ENCODE data around the gene TTC24. TPM values are rescaled to one million over a fixed set of nuclear protein-coding genes. Genes with fewer than 3 reads are reported as not detected.
A peak's percentile ranks its signal among the peaks of the same experiment; 100 is the strongest.

TTC24 gene
- total RNA-seq, 1 donor: not detected

DNA sequence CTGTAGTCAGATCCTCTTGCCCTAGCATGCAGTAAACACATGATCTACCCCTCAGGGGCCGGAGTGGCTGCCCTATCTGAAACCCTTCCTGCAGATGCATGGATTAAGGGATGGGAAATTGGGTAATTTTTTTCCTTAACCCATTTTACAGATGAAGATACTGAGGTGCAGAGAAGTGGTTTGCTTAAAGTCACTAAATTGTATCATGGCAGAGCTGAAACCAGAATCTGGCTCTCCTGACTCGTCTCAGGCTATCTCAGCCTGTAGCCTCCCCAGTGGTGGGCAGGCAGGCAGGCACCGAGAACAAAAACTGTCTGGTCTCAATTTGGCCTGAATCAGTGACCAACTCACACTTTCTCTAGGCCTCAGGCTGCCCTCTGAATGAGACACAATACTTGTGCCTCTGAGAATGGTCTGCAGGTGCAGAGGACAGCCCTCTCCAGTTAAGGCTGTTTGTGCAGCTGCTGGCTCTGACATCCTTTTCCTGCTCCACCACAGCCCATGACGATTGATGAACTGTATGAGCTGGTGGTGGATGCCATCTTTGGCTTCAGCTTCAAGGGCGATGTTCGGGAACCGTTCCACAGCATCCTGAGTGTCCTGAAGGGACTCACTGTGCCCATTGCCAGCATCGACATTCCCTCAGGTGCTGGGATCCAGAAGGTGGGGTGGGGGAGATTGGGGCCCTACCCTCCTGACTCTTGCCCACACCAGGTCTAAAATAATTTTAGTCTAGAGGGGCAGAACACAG is 13.6 kb downstream of the TTC24 start:
- no peak for DNase-seq (ENCODE audit: insufficient read length, low spot score, missing footprints)
- no peaks in the 10 kb centered on the region for H3K27me3 ChIP-seq (ENCODE audit: insufficient read depth, low read length)
- H3K27ac ChIP-seq (ENCODE audit: low read depth, low read length): no peak overlapping the region
- H4K20me1 ChIP-seq (ENCODE audit: insufficient read depth, low read length): peaks cover 3% of the 10 kb centered on the region
- H2AFZ ChIP-seq (ENCODE audit: low read length): no peak overlapping the region
- H3K4me1 ChIP-seq (ENCODE audit: insufficient read depth, low read length): peaks cover 13% of the 10 kb centered on the region
- no peaks in the 10 kb centered on the region for H3K9me3 ChIP-seq (ENCODE audit: low read depth, low read length)
- TF ChIP-seq CTCF (IDR thresholded peaks at IDR 0.05; ENCODE audit: extremely low read depth, low read depth, low read length): no peak
- H3K79me2 ChIP-seq (ENCODE audit: insufficient read depth, low read length): peaks cover 6% of the 10 kb centered on the region
- H3K36me3 ChIP-seq (ENCODE audit: insufficient read depth, low read length): peaks cover 43% of the 10 kb centered on the region
- peak overlapping the region; percentile 99 for H3K4me2 ChIP-seq (ENCODE audit: insufficient read depth, low read length)
- no peak overlapping the region for H3K4me3 ChIP-seq (ENCODE audit: insufficient read depth, low read length)

GRCh38 chr1:156593661-156593989 is 14.1 kb downstream of the TTC24 start:
- Histone ChIP-seq H3K4me2 (ENCODE audit: insufficient read depth, low read length) (no peak overlapping the region), H3K27me3 (ENCODE audit: insufficient read depth, low read length) (no peaks in the 10 kb centered on the region), H3K27ac (ENCODE audit: low read depth, low read length) (no peak overlapping the region), H3K9me3 (ENCODE audit: low read depth, low read length) (no peaks in the 10 kb centered on the region), H3K79me2 (ENCODE audit: insufficient read depth, low read length) (peaks cover 10% of the 10 kb centered on the region), H2AFZ (ENCODE audit: low read length) (no peak overlapping the region), H3K4me3 (ENCODE audit: insufficient read depth, low read length) (no peak overlapping the region), H3K36me3 (ENCODE audit: insufficient read depth, low read length) (peaks cover 48% of the 10 kb centered on the region), H3K4me1 (ENCODE audit: insufficient read depth, low read length) (peaks cover 13% of the 10 kb centered on the region), H4K20me1 (ENCODE audit: insufficient read depth, low read length) (peaks cover 5% of the 10 kb centered on the region)
- DNase-seq (ENCODE audit: insufficient read length, low spot score, missing footprints): no peak
- no peak for TF ChIP-seq CTCF (IDR thresholded peaks at IDR 0.05; ENCODE audit: extremely low read depth, low read depth, low read length)

GRCh38 chr1:156594190-156594589 is 14.7 kb downstream of the TTC24 start:
- no peak overlapping the region for H2AFZ ChIP-seq (ENCODE audit: low read length)
- no peak overlapping the region for H3K27ac ChIP-seq (ENCODE audit: low read depth, low read length)
- H3K9me3 ChIP-seq (ENCODE audit: low read depth, low read length): no peaks in the 10 kb centered on the region
- H3K4me2 ChIP-seq (ENCODE audit: insufficient read depth, low read length): no peak overlapping the region
- peaks cover 14% of the 10 kb centered on the region for H3K79me2 ChIP-seq (ENCODE audit: insufficient read depth, low read length)
- no peak for TF ChIP-seq CTCF (IDR thresholded peaks at IDR 0.05; ENCODE audit: extremely low read depth, low read depth, low read length)
- peaks cover 13% of the 10 kb centered on the region for H3K4me1 ChIP-seq (ENCODE audit: insufficient read depth, low read length)
- peaks cover 5% of the 10 kb centered on the region for H4K20me1 ChIP-seq (ENCODE audit: insufficient read depth, low read length)
- H3K36me3 ChIP-seq (ENCODE audit: insufficient read depth, low read length): peaks cover 53% of the 10 kb centered on the region
- no peaks in the 10 kb centered on the region for H3K27me3 ChIP-seq (ENCODE audit: insufficient read depth, low read length)
- no peak for DNase-seq (ENCODE audit: insufficient read length, low spot score, missing footprints)
- H3K4me3 ChIP-seq (ENCODE audit: insufficient read depth, low read length): no peak overlapping the region

DNA sequence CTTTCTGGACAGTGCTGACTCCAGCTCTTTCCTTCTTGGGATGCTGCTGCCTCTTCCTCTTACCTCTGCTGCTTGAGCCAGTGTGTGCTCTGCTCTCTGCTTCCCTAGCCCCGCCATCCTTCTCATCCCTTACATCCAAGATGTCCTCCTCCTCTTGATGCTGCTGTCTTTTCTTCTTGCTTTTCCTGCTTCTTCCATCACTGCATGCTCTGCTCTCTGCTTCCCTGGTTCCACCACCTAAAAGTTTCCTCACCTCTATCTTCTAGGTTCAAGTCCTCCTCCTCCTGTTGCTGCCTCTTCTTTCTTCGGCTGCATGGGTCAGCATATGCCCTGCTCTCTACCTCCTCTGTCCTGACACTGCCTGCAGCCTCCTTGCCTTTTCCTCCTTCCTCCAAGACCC is 15.5 kb downstream of the TTC24 start:
- H3K36me3 ChIP-seq (ENCODE audit: insufficient read depth, low read length): peaks cover 53% of the 10 kb centered on the region
- no peak for TF ChIP-seq CTCF (IDR thresholded peaks at IDR 0.05; ENCODE audit: extremely low read depth, low read depth, low read length)
- no peaks in the 10 kb centered on the region for H3K9me3 ChIP-seq (ENCODE audit: low read depth, low read length)
- H4K20me1 ChIP-seq (ENCODE audit: insufficient read depth, low read length): peaks cover 5% of the 10 kb centered on the region
- peaks cover 21% of the 10 kb centered on the region for H3K79me2 ChIP-seq (ENCODE audit: insufficient read depth, low read length)
- no peak for DNase-seq (ENCODE audit: insufficient read length, low spot score, missing footprints)
- H3K4me1 ChIP-seq (ENCODE audit: insufficient read depth, low read length): peaks cover 13% of the 10 kb centered on the region
- H2AFZ ChIP-seq (ENCODE audit: low read length): no peak overlapping the region
- H3K27me3 ChIP-seq (ENCODE audit: insufficient read depth, low read length): no peaks in the 10 kb centered on the region
- no peak overlapping the region for H3K4me3 ChIP-seq (ENCODE audit: insufficient read depth, low read length)
- H3K4me2 ChIP-seq (ENCODE audit: insufficient read depth, low read length): no peak overlapping the region
- H3K27ac ChIP-seq (ENCODE audit: low read depth, low read length): no peak overlapping the region

Measured in osteoblast (primary cell).